ENCODE data around the gene RB1.

The RB1 gene

DNA sequence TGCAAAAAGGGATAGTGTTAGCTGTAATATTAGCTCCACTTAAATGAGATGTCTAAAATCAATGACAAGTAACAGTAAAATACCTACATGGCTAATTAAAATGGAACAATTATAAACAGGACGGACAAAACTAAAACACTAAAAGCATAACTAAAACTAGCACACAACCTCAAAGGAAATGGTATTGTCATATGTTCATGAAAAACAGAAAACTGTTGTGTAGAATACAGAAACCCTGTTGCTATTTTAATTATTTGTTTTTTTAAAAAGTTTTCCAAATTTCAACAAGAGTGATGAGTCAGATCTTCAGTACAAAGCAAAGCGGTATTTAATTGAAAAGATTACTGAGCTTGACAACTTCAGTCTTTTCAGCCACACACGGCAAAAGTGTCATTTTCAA lies 225.2 kb downstream of the RB1 start:
- TF ChIP-seq, protein P1, sequence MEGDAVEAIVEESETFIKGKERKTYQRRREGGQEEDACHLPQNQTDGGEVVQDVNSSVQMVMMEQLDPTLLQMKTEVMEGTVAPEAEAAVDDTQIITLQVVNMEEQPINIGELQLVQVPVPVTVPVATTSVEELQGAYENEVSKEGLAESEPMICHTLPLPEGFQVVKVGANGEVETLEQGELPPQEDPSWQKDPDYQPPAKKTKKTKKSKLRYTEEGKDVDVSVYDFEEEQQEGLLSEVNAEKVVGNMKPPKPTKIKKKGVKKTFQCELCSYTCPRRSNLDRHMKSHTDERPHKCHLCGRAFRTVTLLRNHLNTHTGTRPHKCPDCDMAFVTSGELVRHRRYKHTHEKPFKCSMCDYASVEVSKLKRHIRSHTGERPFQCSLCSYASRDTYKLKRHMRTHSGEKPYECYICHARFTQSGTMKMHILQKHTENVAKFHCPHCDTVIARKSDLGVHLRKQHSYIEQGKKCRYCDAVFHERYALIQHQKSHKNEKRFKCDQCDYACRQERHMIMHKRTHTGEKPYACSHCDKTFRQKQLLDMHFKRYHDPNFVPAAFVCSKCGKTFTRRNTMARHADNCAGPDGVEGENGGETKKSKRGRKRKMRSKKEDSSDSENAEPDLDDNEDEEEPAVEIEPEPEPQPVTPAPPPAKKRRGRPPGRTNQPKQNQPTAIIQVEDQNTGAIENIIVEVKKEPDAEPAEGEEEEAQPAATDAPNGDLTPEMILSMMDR (IDR thresholded peaks at IDR 0.05; ENCODE audit: low read depth, low read length) = no peak
- no peak overlapping the region for H3K4me3 ChIP-seq (ENCODE audit: low read depth, low read length)

DNA sequence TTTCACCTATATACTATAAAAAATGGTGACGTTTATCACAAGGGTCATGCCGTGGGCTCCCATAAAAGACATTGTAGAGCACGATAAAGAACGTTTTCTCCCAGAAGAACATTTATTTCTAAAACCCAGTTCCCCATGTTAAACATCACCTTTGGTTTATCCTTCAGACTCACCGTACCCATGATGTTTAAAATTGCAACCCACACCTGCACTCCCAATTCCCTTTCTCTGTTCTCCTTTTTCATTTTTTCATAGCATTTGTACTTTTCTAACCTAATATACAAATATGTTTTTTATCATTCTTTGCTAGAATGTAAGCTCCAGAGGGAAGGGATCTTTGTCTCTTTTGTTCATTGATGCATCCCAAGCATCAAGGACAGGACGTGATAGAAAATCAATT lies 227.3 kb downstream of the RB1 start:
- TF ChIP-seq, protein P1 (IDR thresholded peaks at IDR 0.05; ENCODE audit: low read depth, low read length) = no peak
- H3K4me3 ChIP-seq (ENCODE audit: low read depth, low read length) = no peak overlapping the region

Data from WI38 (cell line).